CD14-positive monocyte (primary cell): ENCODE results near the gene MSI2. TPM values are rescaled to one million over a fixed set of nuclear protein-coding genes. Genes with fewer than 3 reads are reported as not detected.

Source experiments
- DNase-seq, 3 donors: peaks; one replicate each; pipeline ENCODE4 v3.0.0-alpha.2; 2011 to 2022
- H2AFZ ChIP-seq: 2 replicates; pipeline ENCODE4 v1.6.0; 2012; ENCODE audit warnings: mild to moderate bottlenecking, low read depth, low read length, inconsistent platforms; ENCODE audit not compliant: insufficient read depth, poor library complexity, severe bottlenecking
- H3K27ac ChIP-seq, 2 donors: 1 replicate in 1 of 2; 2 replicates in 1 of 2; pipeline ENCODE4 v1.5.1; 2012 to 2013; ENCODE audit warnings: low read length in 2 of 2, control low read depth in 1 of 2, inconsistent platforms in 1 of 2, low read depth in 1 of 2, mild to moderate bottlenecking in 1 of 2
- H3K27me3 ChIP-seq, 2 donors: one replicate each; pipeline versions ENCODE4 v1.6.0 to v1.6.1; 2011 to 2013; ENCODE audit warnings: low read length in 2 of 2; ENCODE audit not compliant: control insufficient read depth in 2 of 2, insufficient read depth in 2 of 2
- H3K36me3 ChIP-seq, 2 donors: replicated peaks in 1 of 2; 1 replicate in 1 of 2; 2 replicates in 1 of 2; pipeline versions ENCODE4 v1.5.1 to v1.6.1; 2012 to 2013; ENCODE audit warnings: low read length in 2 of 2, control low read depth in 1 of 2, inconsistent platforms in 1 of 2, mild to moderate bottlenecking in 1 of 2; ENCODE audit not compliant: insufficient read depth in 2 of 2, control insufficient read depth in 1 of 2
- H3K4me1 ChIP-seq, 2 donors: 1 replicate in 1 of 2; 2 replicates in 1 of 2; pipeline versions ENCODE4 v1.5.1 to v1.6.1; 2012 to 2013; ENCODE audit warnings: low read length in 2 of 2, control low read depth in 1 of 2, inconsistent platforms in 1 of 2, mild to moderate bottlenecking in 1 of 2, moderate library complexity in 1 of 2; ENCODE audit not compliant: insufficient read depth in 2 of 2, control insufficient read depth in 1 of 2
- H3K4me2 ChIP-seq: replicated peaks from 2 replicates; pipeline ENCODE3; 2012; ENCODE audit warnings: low read length, moderate library complexity, mild to moderate bottlenecking; ENCODE audit not compliant: poor library complexity, severe bottlenecking; ENCODE audit errors: extremely low read depth
- H3K4me3 ChIP-seq, 3 experiments: fragments of 200-600 bp in 1 of 3; sonication (generic) in 1 of 3; replicated peaks in 1 of 3; 1 replicate in 2 of 3; 2 replicates in 1 of 3; pipeline ENCODE4 v1.5.1; 2011 to 2013; ENCODE audit warnings: low read length in 3 of 3, mild to moderate bottlenecking in 3 of 3, control low read depth in 2 of 3, low read depth in 2 of 3, inconsistent platforms in 1 of 3, moderate library complexity in 1 of 3
- H3K79me2 ChIP-seq: 2 replicates; pipeline ENCODE4 v1.6.0; 2012; ENCODE audit warnings: mild to moderate bottlenecking, control low read depth, inconsistent platforms, low read length, moderate library complexity; ENCODE audit not compliant: insufficient read depth
- H3K9ac ChIP-seq: 2 replicates; pipeline ENCODE4 v1.6.0; 2017; ENCODE audit warnings: low read length, mild to moderate bottlenecking; ENCODE audit not compliant: insufficient read depth, poor library complexity, severe bottlenecking
- H3K9me3 ChIP-seq, 2 donors: replicated peaks in 1 of 2; 1 replicate in 1 of 2; 2 replicates in 1 of 2; pipeline versions ENCODE4 v1.5.1 to v1.6.1; 2012 to 2013; ENCODE audit warnings: low read length in 2 of 2, control low read depth in 1 of 2; ENCODE audit not compliant: control insufficient read depth in 1 of 2, insufficient read depth in 1 of 2
- H4K20me1 ChIP-seq: 2 replicates; pipeline ENCODE4 v1.6.0; 2012; ENCODE audit warnings: mild to moderate bottlenecking, low read length, control low read depth, moderate library complexity; ENCODE audit not compliant: insufficient read depth
- H3K27ac Mint-ChIP-seq, 7 donors: one replicate each; pipeline ENCODE4 v1.8.0; 2020; ENCODE audit warnings: mild to moderate bottlenecking in 7 of 7, mixed read lengths in 7 of 7, moderate library complexity in 6 of 7, inconsistent platforms in 2 of 7
- H3K27me3 Mint-ChIP-seq, 3 donors: one replicate each; pipeline ENCODE4 v1.8.0; 2021 to 2022; ENCODE audit warnings: low read depth in 3 of 3, mild to moderate bottlenecking in 3 of 3, mixed read lengths in 3 of 3, moderate library complexity in 3 of 3, inconsistent platforms in 1 of 3
- H3K36me3 Mint-ChIP-seq, 2 donors: one replicate each; pipeline ENCODE4 v1.8.0; 2020; ENCODE audit warnings: mixed read lengths in 2 of 2, inconsistent platforms in 1 of 2, mild to moderate bottlenecking in 1 of 2
- H3K4me1 Mint-ChIP-seq: one replicate; pipeline ENCODE4 v1.8.0; 2020; ENCODE audit warnings: mild to moderate bottlenecking, mixed read lengths
- H3K4me3 Mint-ChIP-seq, 2 donors: one replicate each; pipeline ENCODE4 v1.8.0; 2020; ENCODE audit warnings: mild to moderate bottlenecking in 2 of 2, mixed read lengths in 2 of 2, moderate library complexity in 1 of 2
- H3K9me3 Mint-ChIP-seq, 7 donors: one replicate each; pipeline ENCODE4 v1.8.0; 2020 to 2022; ENCODE audit warnings: mixed read lengths in 7 of 7, mild to moderate bottlenecking in 6 of 7, moderate library complexity in 6 of 7, inconsistent platforms in 2 of 7
- CTCF ChIP-seq: fragments of 200-600 bp; IDR thresholded peaks from one replicate; pipeline ENCODE4 v1.8.0; 2022; ENCODE audit warnings: antibody characterized with exemption, mild to moderate bottlenecking
- WGBS: methylation state at CpG from one replicate; pipeline ENCODE4 v1.1.5; 2013; ENCODE audit warnings: missing lambda C conversion rate; ENCODE audit not compliant: insufficient coverage; 5-methylcytosine and 5-hydroxymethylcytosine counted together
- intact Hi-C, 2 donors: fragments of 100-400 bp; cut with micrococcal nuclease; formaldehyde crosslinking; loops; one replicate each; pipeline versions ENCODE4 v1.15.0 to v1.15.1; 2023
- polyA plus RNA-seq, 3 donors: library from polyadenylated mRNA; depleted of rRNA in 1 of 3; unstranded in 2 of 3; stranded (reverse) in 1 of 3; fragments of 300-500 nt in 2 of 3; fragments of >200 nt in 1 of 3; fragmentation: Illumina TruSeq in 2 of 3; gene quantifications; 1 replicate in 2 of 3; 2 replicates in 1 of 3; pipeline ENCODE4 v1.2.3, GENCODE V29; 2012 to 2021

Gene MSI2
- polyA plus RNA-seq, 3 donors, result 0.20 to 6.6 (median 0.37) TPM

- no peak for TF ChIP-seq CTCF
- Histone ChIP-seq H3K9ac (no peak overlapping the region), H3K4me2 (no peak overlapping the region), H3K79me2 (no peaks in the 10 kb centered on the region), H3K27ac (no peak overlapping the region), H3K36me3 (peaks cover 0 to 11% of the 10 kb centered on the region in 2 donors), H3K9me3 (no peaks in the 10 kb centered on the region), H3K4me1 (peaks cover 13 to 17% of the 10 kb centered on the region in 2 donors), H2AFZ (no peak overlapping the region), H3K4me3 (no peak overlapping the region), H3K27me3 (no peaks in the 10 kb centered on the region), H4K20me1 (no peaks in the 10 kb centered on the region)
- Mint-ChIP-seq H3K36me3 (peaks cover 16 to 23% of the 10 kb centered on the region in 2 donors), H3K27me3 (no peaks in the 10 kb centered on the region), H3K4me3 (no peak overlapping the region), H3K9me3 (no peaks in the 10 kb centered on the region), H3K4me1 (peaks cover 23% of the 10 kb centered on the region), H3K27ac (no peak overlapping the region)
- intact Hi-C loops, result no loop called here
- 100% methylated on average over 2 of the region's 5 CpGs for WGBS
- no peak for DNase-seq
Observed at GRCh38 chr17:57402681-57403180, 146.4 kb downstream of the MSI2 start.

GRCh38 chr17:57403236-57403635 is 146.9 kb downstream of the MSI2 start:
- Mint-ChIP-seq H3K27ac (no peak overlapping the region), H3K4me1 (peaks cover 28% of the 10 kb centered on the region), H3K9me3 (no peaks in the 10 kb centered on the region), H3K36me3 (peaks cover 16 to 23% of the 10 kb centered on the region in 2 donors), H3K4me3 (no peak overlapping the region), H3K27me3 (no peaks in the 10 kb centered on the region)
- Histone ChIP-seq H3K27ac (no peak overlapping the region), H3K27me3 (no peaks in the 10 kb centered on the region), H3K4me1 (peaks cover 18 to 22% of the 10 kb centered on the region in 2 donors), H3K4me3 (no peak overlapping the region), H2AFZ (no peak overlapping the region), H3K79me2 (no peaks in the 10 kb centered on the region), H3K9me3 (no peaks in the 10 kb centered on the region), H4K20me1 (no peaks in the 10 kb centered on the region), H3K9ac (no peak overlapping the region), H3K4me2 (no peak overlapping the region), H3K36me3 (peaks cover 0 to 11% of the 10 kb centered on the region in 2 donors)
- intact Hi-C loops, result no loop called here
- 83% methylated on average over 1 of the region's 2 CpGs for WGBS
- no peak for TF ChIP-seq CTCF
- DNase-seq, result no peak
